Sigmoid colon (tissue), 7 donors: ENCODE measurements around the gene RAP1A. TPM values are rescaled to one million over a fixed set of nuclear protein-coding genes. Genes with fewer than 3 reads are reported as not detected.

Experiments used
- DNase-seq: peaks from one replicate; pipeline ENCODE4 v3.0.0-alpha.2; 2019
- H3K27ac ChIP-seq, 4 donors: fragments of 200-600 bp; sonication (generic); one replicate each; pipeline ENCODE4 v1.5.1; 2016 to 2019; ENCODE audit warnings: mild to moderate bottlenecking in 1 of 4
- H3K27me3 ChIP-seq, 3 donors: fragments of 200-600 bp; sonication (generic); one replicate each; pipeline ENCODE4 v1.5.1; 2019; ENCODE audit warnings: mild to moderate bottlenecking in 1 of 3
- H3K36me3 ChIP-seq, 4 donors: fragments of 200-600 bp; sonication (generic); one replicate each; pipeline ENCODE4 v1.5.1; 2016 to 2019
- H3K4me1 ChIP-seq, 4 donors: fragments of 200-600 bp; sonication (generic); one replicate each; pipeline ENCODE4 v1.5.1; 2017 to 2019
- H3K4me3 ChIP-seq, 4 donors: fragments of 200-600 bp; sonication (generic); one replicate each; pipeline ENCODE4 v1.5.1; 2017 to 2019; ENCODE audit warnings: mild to moderate bottlenecking in 2 of 4, moderate library complexity in 1 of 4
- H3K9me3 ChIP-seq, 4 donors: fragments of 200-600 bp in 3 of 4; sonication (generic) in 3 of 4; one replicate each; pipeline versions ENCODE4 v1.5.1 to v1.6.1; 2013 to 2019
- EP300 ChIP-seq, 4 donors: sonication (generic); formaldehyde crosslinking; IDR thresholded peaks; one replicate each; pipeline ENCODE4 v1.6.1; 2017; ENCODE audit warnings: antibody characterized with exemption in 4 of 4
- POLR2A ChIP-seq, 2 donors: fragments of 450-650 bp; IDR thresholded peaks; one replicate each; pipeline ENCODE4 v1.6.1; 2016; ENCODE audit warnings: antibody characterized with exemption in 2 of 2, mild to moderate bottlenecking in 2 of 2, moderate library complexity in 2 of 2
- POLR2AphosphoS5 ChIP-seq, 4 donors: sonication (generic); formaldehyde crosslinking; IDR thresholded peaks; one replicate each; pipeline ENCODE4 v1.6.1; 2017; ENCODE audit warnings: antibody characterized with exemption in 4 of 4
- WGBS, 2 donors: extraction: QIAGEN DNeasy Blood & Tissue Kit; methylation state at CpG; one replicate each; pipeline ENCODE4 v1.1.7; 2013; 5-methylcytosine and 5-hydroxymethylcytosine counted together
- intact Hi-C: fragments of 100-400 bp; cut with DNase I; formaldehyde crosslinking; loops from one replicate; pipeline ENCODE4 v1.15.1; 2023
- polyA plus RNA-seq, 3 donors: library from polyadenylated mRNA; stranded (reverse); fragments of 200-250 nt; gene quantifications; one replicate each; pipeline ENCODE4 v1.2.3, GENCODE V29; 2013
- total RNA-seq, 4 donors: library from RNA; depleted of rRNA; stranded (reverse); fragments of >200 nt; gene quantifications; one replicate each; pipeline ENCODE4 v1.1.0, GENCODE V29; 2016
- TF ChIP-seq, protein P1 (sequence below), 4 experiments: fragments of 450-650 bp in 3 of 4; fragments of 200-600 bp in 1 of 4; IDR thresholded peaks; one replicate each; pipeline ENCODE4 v1.5.1; 2016 to 2019; ENCODE audit warnings: antibody characterized with exemption in 4 of 4, mild to moderate bottlenecking in 3 of 4, moderate library complexity in 2 of 4
- donor health status: healthy with polysubstance abuse.
- donor health status: Bipolar disorder and iron deficiency.
- donor health status: healthy.

Gene RAP1A
- total and polyA plus RNA-seq, 7 donors = 87.5 to 381 (median 213) TPM

DNA sequence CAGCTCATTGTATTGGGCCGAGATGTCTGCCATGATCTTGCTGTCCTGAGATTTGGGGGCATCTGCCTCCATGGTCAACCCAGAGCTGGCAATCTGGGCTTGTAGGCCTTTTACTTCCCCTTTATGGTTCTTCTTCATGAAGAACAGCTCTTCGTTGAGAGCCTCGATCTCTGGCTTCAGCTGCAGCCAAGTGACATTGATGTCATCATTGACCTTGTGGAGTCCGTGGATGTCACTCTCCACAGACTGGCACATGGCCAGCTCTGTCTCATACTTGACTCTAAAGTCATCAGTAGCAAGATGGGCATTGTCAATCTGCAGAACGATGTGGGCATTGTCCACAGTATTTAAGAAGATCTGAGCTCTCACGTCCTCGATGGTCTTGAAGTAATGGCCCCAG, 29.2 kb downstream of the RAP1A start:
- intact Hi-C loops = no loop called here
- peak overlapping the region in 1 of 4 donors; percentile 8 for H3K27ac ChIP-seq
- no peaks in the 10 kb centered on the region for H3K27me3 ChIP-seq
- no peak for DNase-seq
- TF ChIP-seq POLR2AphosphoS5 (IDR thresholded peaks at IDR 0.05) = no peak
- TF ChIP-seq, protein P1, sequence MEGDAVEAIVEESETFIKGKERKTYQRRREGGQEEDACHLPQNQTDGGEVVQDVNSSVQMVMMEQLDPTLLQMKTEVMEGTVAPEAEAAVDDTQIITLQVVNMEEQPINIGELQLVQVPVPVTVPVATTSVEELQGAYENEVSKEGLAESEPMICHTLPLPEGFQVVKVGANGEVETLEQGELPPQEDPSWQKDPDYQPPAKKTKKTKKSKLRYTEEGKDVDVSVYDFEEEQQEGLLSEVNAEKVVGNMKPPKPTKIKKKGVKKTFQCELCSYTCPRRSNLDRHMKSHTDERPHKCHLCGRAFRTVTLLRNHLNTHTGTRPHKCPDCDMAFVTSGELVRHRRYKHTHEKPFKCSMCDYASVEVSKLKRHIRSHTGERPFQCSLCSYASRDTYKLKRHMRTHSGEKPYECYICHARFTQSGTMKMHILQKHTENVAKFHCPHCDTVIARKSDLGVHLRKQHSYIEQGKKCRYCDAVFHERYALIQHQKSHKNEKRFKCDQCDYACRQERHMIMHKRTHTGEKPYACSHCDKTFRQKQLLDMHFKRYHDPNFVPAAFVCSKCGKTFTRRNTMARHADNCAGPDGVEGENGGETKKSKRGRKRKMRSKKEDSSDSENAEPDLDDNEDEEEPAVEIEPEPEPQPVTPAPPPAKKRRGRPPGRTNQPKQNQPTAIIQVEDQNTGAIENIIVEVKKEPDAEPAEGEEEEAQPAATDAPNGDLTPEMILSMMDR (IDR thresholded peaks at IDR 0.05) = no peak
- no peak for TF ChIP-seq EP300 (IDR thresholded peaks at IDR 0.05)
- TF ChIP-seq POLR2A (IDR thresholded peaks at IDR 0.05) = no peak
- WGBS, 2 donors = 87 to 88% methylated on average over 7 of the region's 7 CpGs
- no peak overlapping the region for H3K4me3 ChIP-seq
- H3K4me1 ChIP-seq = peaks cover 0 to 72% (median 42%) of the 10 kb centered on the region in 4 donors
- H3K36me3 ChIP-seq = no peaks in the 10 kb centered on the region
- H3K9me3 ChIP-seq = no peaks in the 10 kb centered on the region

DNA sequence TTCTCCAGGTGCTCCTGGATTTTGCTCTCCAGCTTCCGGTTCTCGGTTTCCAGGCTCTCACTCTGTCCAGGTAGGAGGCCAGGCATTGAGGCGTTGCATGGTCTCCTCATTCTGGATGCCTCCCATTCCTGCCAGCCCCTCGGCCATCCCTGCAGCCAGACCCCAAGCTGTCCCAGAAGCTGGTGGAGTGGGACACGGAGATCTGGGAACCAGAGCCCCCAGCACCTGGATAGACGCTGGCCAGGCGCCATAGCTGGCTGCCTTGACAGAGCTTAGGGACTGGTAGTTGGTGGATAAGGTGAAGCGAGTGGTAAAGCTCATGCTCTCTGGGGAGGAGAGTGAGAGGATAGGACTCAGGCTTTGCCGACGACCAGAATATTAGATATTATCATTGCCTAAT, 29.6 kb downstream of the RAP1A start:
- TF ChIP-seq, protein P1 (IDR thresholded peaks at IDR 0.05) = no peak
- intact Hi-C loops = no loop called here
- Histone ChIP-seq H3K36me3 (no peaks in the 10 kb centered on the region), H3K27me3 (no peaks in the 10 kb centered on the region), H3K27ac (peak overlapping the region in 1 of 4 donors; percentile 8), H3K4me1 (peaks cover 0 to 73% (median 40%) of the 10 kb centered on the region in 4 donors), H3K4me3 (no peak overlapping the region), H3K9me3 (no peaks in the 10 kb centered on the region)
- DNase-seq = no peak
- 90 to 93% methylated on average over 10 of the region's 10 CpGs for WGBS, 2 donors

DNA sequence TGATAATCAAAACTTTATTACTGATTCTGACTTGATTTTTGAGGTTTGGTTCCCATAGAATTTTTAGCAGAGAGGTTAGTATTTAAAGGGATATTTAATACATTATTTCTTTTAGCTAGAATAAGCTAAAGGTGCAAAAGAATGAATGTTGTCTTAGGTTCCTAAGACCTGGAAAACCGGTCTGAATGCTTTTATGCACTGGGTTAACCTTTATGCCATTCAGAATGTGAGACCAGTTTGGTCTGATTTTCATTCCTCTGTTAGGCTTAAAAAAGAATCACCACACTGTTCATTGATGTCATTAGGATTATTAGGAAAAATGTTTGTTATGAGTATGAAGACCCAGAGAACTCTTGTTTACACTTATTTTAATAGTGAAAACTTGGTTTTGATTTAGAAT, 30.1 kb downstream of the RAP1A start:
- Histone ChIP-seq H3K4me3 (no peak overlapping the region), H3K27ac (peak overlapping the region in 1 of 4 donors; percentile 8), H3K27me3 (no peaks in the 10 kb centered on the region), H3K9me3 (no peaks in the 10 kb centered on the region), H3K4me1 (peaks cover 0 to 73% (median 38%) of the 10 kb centered on the region in 4 donors), H3K36me3 (no peaks in the 10 kb centered on the region)
- intact Hi-C loops = loop anchor here (1.0 to 5.0 kb wide), 2 partner anchors 37 to 136 kb away; no protein-coding TSS in a partner anchor
- WGBS, 2 donors = 14 to 71% methylated on average over 1 of the region's 1 CpG
- TF ChIP-seq POLR2AphosphoS5 (IDR thresholded peaks at IDR 0.05) (no peak), EP300 (IDR thresholded peaks at IDR 0.05) (no peak), POLR2A (IDR thresholded peaks at IDR 0.05) (no peak)
- TF ChIP-seq, protein P1 (IDR thresholded peaks at IDR 0.05) = no peak
- DNase-seq = no peak

DNA sequence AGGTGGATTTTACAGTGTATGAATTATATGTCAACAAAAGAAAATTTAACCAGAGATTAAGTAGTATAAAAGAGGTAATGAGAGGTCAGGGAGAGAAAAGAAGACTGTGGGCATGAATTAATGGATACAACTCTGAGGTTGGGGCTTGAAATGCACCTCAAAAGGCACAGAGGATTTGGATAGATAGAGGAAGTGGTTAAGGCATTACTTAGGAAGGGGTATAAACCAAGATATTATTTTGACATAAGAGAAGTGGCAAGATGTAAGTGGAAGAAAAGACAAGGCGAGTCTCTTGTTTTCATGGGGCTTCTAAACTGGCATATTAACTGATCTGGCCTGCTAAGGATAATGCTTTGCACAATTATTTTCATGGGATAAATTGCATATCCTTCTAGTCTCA, 34.1 kb downstream of the RAP1A start:
- TF ChIP-seq POLR2A (IDR thresholded peaks at IDR 0.05) (no peak), POLR2AphosphoS5 (IDR thresholded peaks at IDR 0.05) (no peak), EP300 (IDR thresholded peaks at IDR 0.05) (no peak)
- TF ChIP-seq, protein P1 (IDR thresholded peaks at IDR 0.05) = no peak
- H3K9me3 ChIP-seq = no peaks in the 10 kb centered on the region
- intact Hi-C loops = loop anchor here (5.0 kb wide), 1 partner anchor 41 kb away; no protein-coding TSS in a partner anchor
- WGBS, 2 donors = 58 to 82% methylated on average over 1 of the region's 1 CpG
- H3K4me1 ChIP-seq = peaks cover 0 to 80% (median 33%) of the 10 kb centered on the region in 4 donors
- no peaks in the 10 kb centered on the region for H3K27me3 ChIP-seq
- peak overlapping the region in 3 of 4 donors; percentile 29 to 59 (median 48) for H3K27ac ChIP-seq
- H3K36me3 ChIP-seq = no peaks in the 10 kb centered on the region
- no peak overlapping the region for H3K4me3 ChIP-seq
- DNase-seq = no peak

DNA sequence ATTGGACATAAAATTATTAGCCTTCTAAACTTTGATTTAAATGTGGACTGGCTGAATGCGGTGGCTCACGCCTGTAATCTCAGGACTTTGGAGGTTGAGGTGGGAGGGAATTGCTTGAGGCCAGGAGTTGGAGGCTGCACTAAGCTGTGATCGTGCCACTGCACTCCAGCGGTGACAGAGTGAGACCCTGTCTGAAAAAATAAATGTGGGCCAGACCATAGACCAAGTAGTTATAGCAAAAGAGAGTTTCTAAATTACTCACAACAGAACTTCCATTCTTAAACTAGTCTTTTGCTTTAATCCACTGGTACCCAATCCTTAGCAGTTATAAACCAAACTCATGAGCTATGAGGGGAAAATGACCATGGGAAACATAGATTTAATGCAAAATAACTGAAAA, 35.2 kb downstream of the RAP1A start:
- H3K27ac ChIP-seq = peak overlapping the region in 3 of 4 donors; percentile 29 to 59 (median 48)
- H3K9me3 ChIP-seq = no peaks in the 10 kb centered on the region
- no peak for DNase-seq
- no peaks in the 10 kb centered on the region for H3K36me3 ChIP-seq
- TF ChIP-seq, protein P1 (IDR thresholded peaks at IDR 0.05) = no peak
- TF ChIP-seq EP300 (IDR thresholded peaks at IDR 0.05) = no peak
- no peak for TF ChIP-seq POLR2A (IDR thresholded peaks at IDR 0.05)
- no peak for TF ChIP-seq POLR2AphosphoS5 (IDR thresholded peaks at IDR 0.05)
- H3K4me3 ChIP-seq = no peak overlapping the region
- intact Hi-C loops = loop anchor here (5.0 kb wide), 1 partner anchor 43 kb away; no protein-coding TSS in a partner anchor
- H3K4me1 ChIP-seq = peaks cover 0 to 81% (median 39%) of the 10 kb centered on the region in 4 donors
- H3K27me3 ChIP-seq = no peaks in the 10 kb centered on the region
- 63 to 77% methylated on average over 4 of the region's 4 CpGs for WGBS, 2 donors
